NCI-H2107 treated with DMSO at 0.1 percent for 48 hours (cell line): ENCODE results near the gene CCDC106.

Experiments
- DNase-seq: peaks from one replicate; lab custom pipeline; 2025; ENCODE audit not compliant: unreplicated experiment; lab: John Stamatoyannopoulos, UW

The CCDC106 gene

DNA sequence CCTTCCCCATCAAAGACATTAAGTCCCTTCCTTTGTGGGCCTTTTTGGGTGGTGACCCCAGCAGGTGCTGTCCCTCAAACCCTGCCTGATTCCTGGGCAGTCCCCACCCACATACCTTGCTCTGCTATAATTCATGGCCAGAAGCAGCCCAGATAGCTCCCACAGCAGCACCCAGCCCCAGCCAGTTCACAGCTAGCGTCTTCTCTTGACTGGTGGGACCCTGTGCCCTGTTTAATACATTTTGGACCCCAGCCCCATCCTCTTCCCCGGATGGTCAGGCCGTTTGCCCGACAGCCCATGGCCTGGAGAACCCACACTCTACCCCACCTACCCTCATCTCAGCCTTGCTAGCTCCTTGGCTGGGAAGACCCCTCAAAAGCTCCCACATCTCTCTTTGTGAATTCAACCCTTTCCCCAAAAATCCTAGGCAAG is 2.1 kb downstream of the CCDC106 start:
- no peak for DNase-seq

DNA sequence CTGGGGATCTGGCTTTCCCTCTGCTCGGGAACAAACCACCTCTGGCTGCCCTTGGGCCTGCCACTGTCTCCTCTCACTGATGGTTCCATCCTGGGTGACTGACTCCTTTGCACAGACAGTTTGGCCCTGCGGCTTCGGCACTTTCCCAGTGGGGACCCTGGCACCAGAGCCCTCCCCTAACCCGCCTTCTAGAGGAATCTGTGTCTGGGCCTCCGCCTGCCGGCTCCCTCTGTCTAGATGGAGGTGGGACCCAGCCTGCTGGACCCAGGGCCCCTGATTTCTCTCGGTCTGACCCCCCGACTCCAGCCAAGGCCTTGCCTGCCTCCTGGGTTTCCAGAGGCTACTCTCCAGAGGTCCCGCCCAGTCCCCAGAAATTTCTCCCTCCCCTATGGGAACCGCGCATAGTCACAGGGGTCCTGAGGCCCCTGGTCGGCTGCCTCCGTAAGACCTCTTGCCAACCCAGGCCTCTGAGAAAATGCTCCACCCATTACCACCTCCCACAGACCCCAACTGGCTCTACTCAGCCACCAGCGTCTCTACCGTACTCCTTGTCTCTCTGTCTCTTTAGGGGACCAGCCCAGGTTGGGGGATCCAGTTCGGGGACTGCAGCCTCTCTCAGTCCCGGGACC is 2.7 kb downstream of the CCDC106 start:
- DNase-seq = no peak

DNA sequence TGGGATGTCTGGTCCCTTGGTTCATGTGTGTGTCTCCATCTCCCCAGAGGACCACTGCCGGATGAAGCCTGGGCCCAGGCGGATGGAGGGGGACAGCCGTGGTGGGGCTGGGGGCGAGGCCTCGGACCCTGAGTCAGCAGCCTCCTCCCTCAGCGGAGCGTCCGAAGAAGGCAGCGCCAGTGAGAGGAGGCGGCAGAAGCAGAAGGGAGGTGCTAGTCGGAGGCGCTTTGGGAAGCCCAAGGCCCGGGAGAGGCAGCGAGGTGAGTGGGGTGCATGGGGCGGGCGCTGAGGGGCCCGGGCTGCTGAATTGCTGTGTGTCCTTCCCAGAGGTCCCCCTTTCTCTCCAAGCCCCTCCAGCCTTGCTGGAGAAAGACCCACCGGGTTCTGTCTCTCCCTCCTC is 3.2 kb downstream of the CCDC106 start:
- no peak for DNase-seq

DNA sequence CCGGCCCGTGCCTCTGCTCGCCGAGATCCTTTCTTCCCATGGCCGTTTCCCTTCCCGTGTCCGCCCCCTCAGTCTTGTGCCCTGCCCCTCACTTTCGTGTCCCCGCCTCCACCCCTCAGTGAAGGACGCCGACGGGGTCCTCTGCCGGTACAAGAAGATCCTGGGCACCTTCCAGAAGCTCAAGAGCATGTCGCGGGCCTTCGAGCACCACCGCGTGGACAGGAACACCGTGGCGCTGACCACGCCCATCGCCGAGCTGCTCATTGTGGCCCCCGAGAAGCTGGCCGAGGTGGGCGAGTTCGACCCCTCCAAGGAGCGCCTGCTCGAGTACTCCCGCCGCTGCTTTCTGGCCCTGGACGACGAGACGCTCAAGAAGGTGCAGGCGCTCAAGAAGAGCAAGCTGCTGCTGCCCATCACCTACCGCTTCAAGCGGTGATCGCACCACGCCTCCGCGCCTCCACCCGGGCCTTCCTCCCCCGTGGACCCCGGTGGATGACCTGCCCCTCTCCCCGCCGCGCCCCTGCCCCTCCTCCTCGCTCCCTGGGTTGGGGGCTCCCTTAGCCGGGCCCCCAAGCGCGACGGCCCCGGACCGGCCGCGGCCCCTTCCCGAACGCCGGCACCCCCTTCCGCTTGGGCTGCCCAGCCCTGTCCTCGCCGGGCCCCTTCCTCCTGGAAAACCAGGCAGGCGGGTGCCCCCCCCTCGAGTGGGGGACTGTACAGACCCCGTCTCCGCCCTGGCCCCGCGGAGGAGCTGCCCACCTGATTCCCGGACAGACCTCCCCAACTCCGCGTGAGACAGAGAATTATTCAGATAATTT is 4.5 kb downstream of the CCDC106 start:
- DNase-seq = no peak

DNA sequence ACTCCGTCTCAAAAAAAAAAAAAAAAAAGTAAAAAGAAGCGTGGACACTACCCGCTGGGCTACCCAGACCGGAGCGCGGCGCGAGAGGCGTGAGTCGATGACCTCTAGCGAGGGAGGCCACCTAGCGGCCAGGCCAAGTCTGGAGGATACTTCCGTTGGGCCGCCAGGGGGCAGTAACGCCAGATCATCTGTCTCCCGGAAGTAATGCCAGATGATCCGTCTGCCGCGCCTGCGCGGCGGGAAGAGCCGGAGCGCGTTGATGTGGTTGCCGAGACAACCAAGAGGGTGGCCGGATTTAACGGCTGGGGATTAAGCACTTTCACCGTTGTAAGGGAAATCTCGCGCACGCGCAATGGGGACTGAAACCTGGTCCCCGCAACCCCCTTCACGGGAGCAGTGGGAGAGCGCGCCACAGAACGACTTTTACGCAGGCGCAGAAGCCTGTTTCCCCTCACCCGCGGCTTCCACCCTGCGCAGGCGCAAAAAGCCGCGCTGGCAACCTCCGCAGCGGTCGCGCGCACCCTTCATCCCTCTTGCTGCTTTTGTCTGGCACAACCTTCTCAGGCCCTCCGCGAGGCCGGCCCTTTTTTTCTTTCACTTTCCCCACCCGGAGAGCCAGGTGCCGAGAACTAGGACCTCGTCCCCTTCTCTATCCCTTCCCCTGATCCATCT is 5.8 kb downstream of the CCDC106 start:
- DNase-seq = peak; percentile 95

DNA sequence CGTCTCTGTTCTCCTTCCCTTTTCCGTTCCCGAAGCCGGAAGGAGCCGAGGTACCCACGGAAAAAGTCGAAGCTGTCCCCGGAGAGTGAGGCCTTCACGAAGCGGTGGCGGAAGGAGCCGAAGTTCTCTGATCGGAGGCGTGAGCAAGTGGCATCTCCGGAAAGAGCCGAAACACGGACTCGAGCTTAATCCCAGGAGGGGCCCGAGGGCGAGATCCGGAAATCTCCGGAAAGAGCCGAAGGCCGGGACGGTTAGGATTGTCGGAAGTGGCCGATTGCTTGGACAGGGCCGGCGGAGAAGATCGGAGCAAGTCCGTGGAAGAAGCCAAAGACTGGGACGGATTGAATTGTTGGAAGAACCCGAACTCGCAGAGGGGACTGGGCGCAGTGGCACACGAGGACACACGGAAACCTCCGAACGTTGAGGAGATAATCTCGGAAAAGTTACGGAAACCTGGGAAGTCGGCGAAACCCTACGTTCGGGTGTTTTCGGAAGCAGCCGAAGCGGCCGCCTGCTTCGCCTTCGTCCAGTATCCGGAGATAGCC is 6.4 kb downstream of the CCDC106 start:
- DNase-seq = peak; percentile 94

DNA sequence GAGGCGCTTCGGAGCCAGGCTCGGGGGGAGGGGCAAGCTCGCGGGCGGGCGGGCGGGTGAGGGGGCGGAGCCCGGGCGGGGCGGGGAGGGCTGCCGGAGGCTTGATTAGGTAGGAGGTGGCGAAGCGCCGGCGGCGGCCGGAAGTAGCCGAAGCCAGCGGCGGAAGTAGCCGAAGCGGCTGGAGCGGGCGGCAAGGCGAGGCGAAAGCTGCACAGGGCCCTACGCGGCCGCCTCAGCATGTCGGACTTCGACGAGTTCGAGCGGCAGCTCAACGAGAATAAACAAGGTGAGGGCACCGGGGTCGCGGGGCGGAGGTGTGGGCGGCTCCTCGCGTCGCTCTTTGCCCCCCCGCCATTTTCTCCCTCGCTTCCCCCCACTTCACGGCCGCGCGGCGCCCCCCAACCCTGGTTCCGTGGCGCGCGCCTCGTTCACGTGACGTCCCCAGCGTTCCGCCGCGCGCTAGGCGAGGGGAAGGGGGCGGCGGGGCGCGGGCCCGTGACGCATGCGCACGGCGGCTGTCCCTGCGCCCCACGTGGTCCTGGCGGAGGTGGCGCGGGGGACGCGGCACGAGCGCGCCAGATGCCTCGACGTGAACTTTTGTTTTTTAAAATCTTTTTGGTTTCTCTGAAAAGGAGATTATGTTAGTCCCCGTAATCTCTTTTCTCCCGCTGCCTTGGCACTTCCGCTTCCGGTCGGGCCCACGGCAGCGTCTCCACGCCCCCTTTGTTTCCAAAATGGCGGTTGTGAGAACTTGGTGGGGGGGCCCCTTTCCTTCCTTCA is 7.0 kb downstream of the CCDC106 start, which contains the start of gene U2AF2:
U2AF2 (plus strand) TSS at position 168 of the 780 bp plus-strand sequence; CDS start at position 238, 70 bp downstream.
- DNase-seq = peak; percentile 52

DNA sequence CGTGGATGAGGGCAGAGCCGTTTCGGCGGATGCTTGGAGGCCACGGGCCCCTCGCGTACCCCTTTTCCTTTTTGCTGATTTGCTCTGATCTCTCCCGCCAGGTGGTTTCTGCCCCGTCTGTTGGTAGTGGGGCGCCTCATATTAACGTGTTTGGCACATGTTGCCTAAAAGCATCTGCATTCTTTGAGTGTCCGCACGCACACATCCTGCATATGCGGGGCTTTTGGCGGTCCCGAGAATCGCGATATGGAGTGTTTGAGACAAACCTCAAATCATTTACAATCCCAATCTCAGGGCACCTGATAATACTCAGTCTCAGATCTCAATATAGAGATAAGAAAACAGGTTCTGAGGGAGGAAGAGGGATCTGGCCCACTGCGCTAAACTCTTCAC is 7.6 kb downstream of the CCDC106 start:
- DNase-seq = no peak

DNA sequence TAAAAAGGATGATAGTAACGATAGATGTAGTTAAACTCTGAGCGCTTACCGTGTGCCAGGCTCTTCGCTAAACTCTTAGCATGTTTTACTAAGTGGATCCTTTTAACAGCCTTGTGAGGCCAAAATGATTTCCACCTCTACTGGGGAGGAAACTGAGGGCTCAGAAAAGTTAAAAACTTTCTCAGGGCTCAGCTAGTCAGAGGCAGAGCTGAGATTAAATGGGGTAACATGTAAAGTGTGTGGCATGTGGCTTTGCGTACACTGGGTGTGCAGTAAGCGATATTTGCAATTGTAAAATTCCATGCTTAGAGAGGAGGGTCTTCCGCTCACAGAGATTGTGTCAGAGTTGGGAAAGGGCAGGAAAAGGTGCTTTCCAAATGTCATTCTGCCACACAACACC is 8.5 kb downstream of the CCDC106 start:
- no peak for DNase-seq

DNA sequence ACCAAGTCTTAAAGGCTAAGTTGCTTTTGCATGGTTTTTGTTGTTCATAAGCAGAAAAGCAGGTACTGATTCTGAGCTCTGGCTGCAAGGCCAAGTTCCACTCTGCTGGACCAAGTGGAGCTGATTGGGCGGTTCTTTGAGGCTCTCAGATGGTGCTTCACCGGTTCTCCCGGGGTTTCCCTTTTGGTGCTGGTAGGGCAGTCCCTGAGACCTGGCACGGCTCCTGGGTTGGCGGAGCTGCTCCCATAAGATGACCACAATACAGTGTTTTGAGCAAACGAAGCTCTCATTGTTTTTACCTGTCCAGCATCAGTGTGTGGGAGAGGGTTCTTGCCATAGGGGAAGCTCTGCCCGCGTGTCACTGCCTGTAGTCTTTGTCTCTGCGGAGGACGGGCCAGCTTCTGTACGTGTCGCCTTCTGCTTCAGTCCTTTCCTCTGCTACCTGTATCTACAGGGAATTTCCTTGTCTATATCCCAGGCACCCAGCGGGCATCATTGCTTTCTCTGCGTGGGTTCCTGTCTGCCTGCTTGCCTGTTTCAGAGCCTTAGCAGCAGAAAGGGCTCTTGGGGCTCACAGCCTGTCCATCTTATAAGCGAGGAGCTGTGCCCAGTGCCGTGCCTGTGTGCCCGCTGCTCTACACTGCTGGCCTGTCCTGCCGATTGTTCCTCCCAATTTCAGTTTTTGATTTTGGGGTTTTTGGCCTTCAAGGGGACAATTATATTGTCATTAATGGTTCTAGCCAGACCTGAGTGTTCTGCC is 9.2 kb downstream of the CCDC106 start:
- peak; percentile 53 for DNase-seq

DNA sequence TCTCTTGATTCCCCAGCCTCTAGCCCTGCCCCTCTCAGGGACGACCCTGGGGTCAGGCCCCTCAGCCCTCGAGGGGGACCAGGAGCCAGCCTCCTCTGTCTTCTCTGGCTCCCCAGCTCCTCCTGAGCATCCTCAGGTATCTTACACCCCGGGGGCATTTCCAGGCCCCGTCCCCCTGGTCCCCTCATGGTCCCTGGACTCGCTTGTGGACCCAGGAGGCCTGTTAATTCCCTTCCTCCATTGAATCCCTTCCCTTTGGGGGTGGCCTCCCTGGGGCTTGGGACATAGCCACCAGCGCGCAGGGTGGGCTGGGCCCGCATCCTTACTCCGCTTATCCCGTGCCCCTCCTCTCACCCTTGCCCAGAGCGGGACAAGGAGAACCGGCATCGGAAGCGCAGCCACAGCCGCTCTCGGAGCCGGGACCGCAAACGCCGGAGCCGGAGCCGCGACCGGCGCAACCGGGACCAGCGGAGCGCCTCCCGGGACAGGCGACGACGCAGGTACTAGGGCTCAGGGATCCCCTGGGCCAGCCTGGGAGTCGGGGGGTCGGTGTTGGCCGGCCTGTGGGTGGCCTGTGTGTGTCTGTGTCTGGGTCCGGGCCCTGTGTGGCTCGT is 10.9 kb downstream of the CCDC106 start:
- no peak for DNase-seq

DNA sequence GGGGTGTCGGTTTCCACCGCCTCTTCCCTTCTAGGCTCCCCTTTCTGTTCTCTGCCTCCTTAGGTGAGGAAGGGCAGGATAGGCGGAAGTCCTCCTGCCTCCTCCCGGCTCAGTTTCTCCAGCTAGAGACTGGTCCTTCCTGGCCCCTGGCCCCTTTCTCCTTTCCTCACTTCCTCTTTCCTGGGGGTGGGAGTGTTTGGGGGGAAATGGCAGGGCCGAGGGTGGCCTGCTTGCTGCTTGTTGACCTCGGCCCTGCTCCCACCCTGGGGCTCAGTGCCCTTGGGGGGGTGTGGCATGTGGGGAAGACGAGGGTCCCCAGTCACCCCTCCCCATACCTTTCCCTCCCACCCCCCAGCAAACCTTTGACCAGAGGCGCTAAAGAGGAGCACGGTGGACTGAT is 11.8 kb downstream of the CCDC106 start:
- no peak for DNase-seq

DNA sequence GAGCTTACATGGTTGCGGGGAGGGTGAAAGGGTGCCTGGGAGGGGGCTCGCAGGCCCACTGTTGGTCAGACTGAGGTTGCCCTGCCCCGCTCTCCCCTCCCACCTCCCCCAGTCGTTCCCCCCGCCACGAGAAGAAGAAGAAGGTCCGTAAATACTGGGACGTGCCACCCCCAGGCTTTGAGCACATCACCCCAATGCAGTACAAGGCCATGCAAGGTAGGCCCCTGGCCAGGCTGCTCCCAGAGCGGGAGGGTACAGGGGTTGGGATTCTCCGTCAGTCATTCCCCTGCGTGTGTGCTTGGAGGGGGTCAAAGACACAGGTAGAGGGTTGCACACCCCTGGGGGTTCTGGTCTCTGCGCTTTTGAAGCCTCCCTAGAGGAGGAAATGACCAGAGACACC is 12.4 kb downstream of the CCDC106 start:
- DNase-seq = no peak

DNA sequence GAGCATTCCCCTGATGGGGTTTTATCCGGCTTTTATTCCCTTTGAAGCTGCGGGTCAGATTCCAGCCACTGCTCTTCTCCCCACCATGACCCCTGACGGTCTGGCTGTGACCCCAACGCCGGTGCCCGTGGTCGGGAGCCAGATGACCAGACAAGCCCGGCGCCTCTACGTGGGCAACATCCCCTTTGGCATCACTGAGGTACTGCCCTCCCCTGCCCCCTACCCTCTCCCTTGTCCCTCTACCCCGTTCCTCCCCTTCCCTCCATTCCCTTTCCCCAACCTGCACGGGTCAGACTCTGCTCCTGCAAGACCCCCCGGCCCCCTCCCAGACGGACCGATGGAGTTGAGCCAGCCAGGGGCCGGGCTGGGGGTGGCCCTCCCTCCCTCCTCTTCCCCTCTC is 13.0 kb downstream of the CCDC106 start:
- DNase-seq = no peak

DNA sequence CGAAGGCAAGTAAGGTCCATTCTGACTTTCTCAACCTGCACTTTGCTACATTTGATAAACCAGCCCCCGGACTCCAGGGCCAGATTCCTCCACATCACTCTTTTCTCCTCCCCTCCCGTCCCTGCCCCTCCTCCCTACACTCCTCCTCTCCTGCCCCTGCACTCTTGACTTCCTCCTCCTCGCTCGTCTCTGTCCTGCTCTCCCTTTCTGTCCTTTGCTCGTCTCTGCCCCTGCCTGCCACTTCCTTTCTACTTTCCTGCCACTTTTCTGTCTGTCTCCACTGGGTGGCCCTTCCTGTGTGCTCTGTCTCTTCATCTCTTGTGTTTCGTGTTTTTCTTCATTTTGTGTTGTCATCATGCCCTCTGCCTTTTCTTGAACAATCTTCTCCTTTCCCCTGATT is 13.8 kb downstream of the CCDC106 start:
- no peak for DNase-seq

DNA sequence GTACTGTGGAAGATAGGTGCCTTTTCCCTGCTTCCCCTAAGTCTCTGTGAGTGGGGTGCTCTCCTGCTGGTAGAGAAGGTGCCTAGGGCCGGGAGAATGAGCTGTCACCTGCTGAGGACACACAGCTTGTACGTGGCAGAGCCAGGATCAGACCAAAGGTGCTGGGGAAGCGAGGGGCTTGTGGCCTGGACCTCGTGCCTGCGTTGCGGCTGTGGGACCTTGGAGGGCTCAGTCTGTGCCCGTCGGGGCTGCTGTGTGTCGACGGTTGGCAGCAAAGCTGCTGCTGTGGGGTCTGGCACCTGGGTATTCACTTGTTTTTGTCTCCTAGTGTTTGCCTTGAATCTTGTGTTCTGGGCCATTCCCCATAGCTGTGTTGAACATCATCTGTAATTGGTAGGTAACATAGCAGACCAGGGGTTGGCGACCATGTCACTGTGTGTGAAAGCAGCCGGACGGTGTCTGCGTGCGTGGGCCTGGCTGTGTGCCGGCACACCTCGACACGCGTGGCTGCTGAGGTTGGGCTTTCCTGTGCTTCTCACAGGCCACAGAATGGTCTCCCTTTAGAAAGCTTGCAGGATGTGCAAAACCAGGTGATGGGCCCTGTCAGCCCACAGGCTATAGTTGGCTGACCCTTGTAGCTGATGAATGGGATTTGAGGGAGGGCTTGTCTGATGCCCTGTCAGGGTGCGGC is 16.0 kb downstream of the CCDC106 start:
- no peak for DNase-seq

DNA sequence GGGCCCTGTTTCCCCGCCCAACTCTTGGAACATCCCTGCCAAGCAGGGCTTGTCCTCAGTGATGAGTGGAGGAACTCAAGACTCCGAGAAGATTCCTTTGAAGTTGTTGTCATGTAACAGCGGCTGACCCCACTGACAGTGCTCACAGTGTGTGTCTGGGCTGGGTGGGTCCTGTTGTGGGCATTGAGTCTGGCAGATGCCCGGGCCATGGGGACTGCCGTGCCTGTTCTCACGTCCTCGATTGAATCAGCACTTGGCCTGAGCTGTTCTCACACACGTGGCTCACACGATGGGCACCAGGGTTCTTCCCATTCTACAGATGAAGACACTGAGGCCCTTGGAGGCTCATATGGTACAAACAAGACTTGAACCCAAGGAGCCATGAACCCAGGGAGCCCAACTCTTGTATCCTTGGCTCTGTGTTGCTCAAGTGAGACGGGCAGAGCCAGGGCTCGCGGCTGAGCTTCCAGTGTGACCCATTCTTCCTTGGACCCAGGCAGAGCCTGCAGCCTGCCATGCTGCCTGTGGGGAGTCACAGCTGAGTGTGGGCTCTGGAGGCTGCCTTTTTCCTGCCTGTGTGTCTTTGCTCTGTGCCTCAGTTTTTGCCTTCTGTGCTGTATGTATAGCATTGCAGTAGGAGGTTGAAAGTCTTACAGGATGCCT is 18.5 kb downstream of the CCDC106 start:
- DNase-seq = no peak

DNA sequence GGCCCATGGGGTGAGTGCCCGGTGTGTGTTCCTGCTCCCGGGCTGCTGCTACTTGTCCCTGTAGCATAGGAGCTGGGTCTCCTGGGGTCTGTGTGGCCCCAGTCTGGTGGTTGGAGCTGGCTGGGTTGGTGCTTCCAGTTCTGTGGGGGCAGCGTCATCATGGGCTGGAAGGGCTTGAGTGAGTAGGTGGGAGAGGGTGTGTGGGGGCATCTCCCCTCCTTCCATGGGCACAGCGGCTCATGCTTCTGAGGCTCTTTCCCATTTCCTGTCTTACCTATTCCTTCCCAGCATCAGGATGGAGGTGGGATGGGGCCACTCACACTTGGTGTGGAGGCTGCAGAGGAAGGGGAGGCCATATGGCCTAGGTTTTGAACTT is 19.0 kb downstream of the CCDC106 start:
- no peak for DNase-seq

DNA sequence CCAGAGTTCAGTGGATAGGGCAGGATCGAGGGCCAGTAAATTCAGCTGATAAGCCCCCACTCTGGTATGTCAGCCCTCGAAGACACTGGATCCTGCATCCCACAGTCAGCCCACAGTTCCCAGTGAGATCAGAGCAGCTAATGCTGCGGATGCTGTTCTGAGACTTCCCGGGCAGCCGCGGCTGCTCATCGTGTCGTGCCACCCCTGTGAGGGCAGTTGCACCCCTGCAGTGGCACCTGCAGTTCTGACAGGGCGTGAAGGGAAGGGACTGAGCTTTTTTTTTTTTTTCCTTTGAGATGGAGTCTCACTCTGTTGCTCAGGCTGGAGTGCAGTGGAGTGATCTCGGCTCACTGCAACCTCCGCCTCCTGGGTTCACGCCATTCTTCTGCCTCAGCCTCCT is 19.5 kb downstream of the CCDC106 start:
- DNase-seq = no peak
